Ishikawa (cell line): ENCODE data around the gene PPP2R2D.

Source experiments
- CREB1 ChIP-seq: IDR thresholded peaks from 2 replicates; pipeline ENCODE4 v1.6.1; 2012; ENCODE audit warnings: low read depth
- MAX ChIP-seq: IDR thresholded peaks from 2 replicates; pipeline ENCODE4 v1.6.1; 2012
- RAD21 ChIP-seq: IDR thresholded peaks from 2 replicates; pipeline ENCODE4 v1.6.1; 2012; ENCODE audit warnings: low read depth
- TCF12 ChIP-seq: IDR thresholded peaks from 2 replicates; pipeline ENCODE4 v1.6.1; 2012; ENCODE audit warnings: low read depth

- TF ChIP-seq MAX (no peak), RAD21 (no peak), CREB1 (no peak), TCF12 (no peak)
These were observed 18.7 kb upstream of the PPP2R2D start for GRCh38 chr10:131882151-131882550.
